GM12878 (cell line): ENCODE data around the gene SEMA5B. TPM values are rescaled to one million over a fixed set of nuclear protein-coding genes. Genes with fewer than 3 reads are reported as not detected.

Experiments used
- ATAC-seq: fragments of 200-7000 bp; cut with Tn5 transposase; 3 replicates; pipeline ENCODE4 v1.9.1; 2020; ENCODE audit warnings: mild to moderate bottlenecking, moderate library complexity
- BruUV-seq: library from RNA; stranded (reverse); fragments of 400-500 nt; replicated peaks from 2 replicates; lab custom pipeline; 2021; lab: Mats Ljungman, UMichigan
- CTCF ChIA-PET: fragments of 300-600 bp; sonication (Branson Sonifier 250); formaldehyde crosslinking; extraction: SDS; loops from one replicate; lab custom pipeline; 2021; ENCODE audit warnings: inconsistent platforms; lab: Yijun Ruan, JAX
- POLR2A ChIA-PET: fragments of 350-600 bp; formaldehyde crosslinking; extraction: SDS; loops from one replicate; lab custom pipeline; 2021; ENCODE audit warnings: inconsistent platforms; lab: Charles Lee
- RAD21 ChIA-PET: fragments of 300-600 bp; sonication (Branson Sonifier 250); formaldehyde crosslinking; loops from one replicate; lab custom pipeline; 2023; ENCODE audit warnings: antibody characterized with exemption; ENCODE audit not compliant: unreplicated experiment; lab: Charles Lee
- SMC1A ChIA-PET: fragments of 300-600 bp; sonication (Branson Sonifier 250); formaldehyde crosslinking; loops from one replicate; lab custom pipeline; 2023; ENCODE audit not compliant: unreplicated experiment, uncharacterized antibody; lab: Charles Lee
- DNase-seq: peaks from one replicate; pipeline ENCODE4 v3.0.0-alpha.2; 2011; ENCODE audit warnings: low read depth, low spot score
- FAIRE-seq: peaks from 3 replicates; lab custom pipeline; 2011; peaks lifted over from hg19 to GRCh38; lab: Jason Lieb, UNC
- H2AFZ ChIP-seq: 2 replicates; pipeline ENCODE4 v1.6.0; 2011; ENCODE audit warnings: low read depth, low read length, control low read depth; ENCODE audit not compliant: control insufficient read depth
- H3K27ac ChIP-seq: 2 replicates; pipeline ENCODE4 v1.5.1; 2011; ENCODE audit warnings: control low read depth; ENCODE audit not compliant: control insufficient read depth, insufficient read depth
- H3K27me3 ChIP-seq, 2 experiments: replicated peaks in 1 of 2; 2 replicates each; pipeline versions ENCODE4 v1.6.0 to v1.6.1; 2011; ENCODE audit warnings: low read length in 1 of 2; ENCODE audit not compliant: control insufficient read depth in 2 of 2, insufficient read depth in 2 of 2
- H3K36me3 ChIP-seq, 2 experiments: 2 replicates each; pipeline ENCODE4 v1.5.1; 2011; ENCODE audit warnings: low read length in 1 of 2; ENCODE audit not compliant: control insufficient read depth in 2 of 2, insufficient read depth in 2 of 2
- H3K4me1 ChIP-seq: 2 replicates; pipeline ENCODE4 v1.6.1; 2011; ENCODE audit warnings: mild to moderate bottlenecking, low read length, moderate library complexity, mixed read lengths; ENCODE audit not compliant: control insufficient read depth, insufficient read depth
- H3K4me2 ChIP-seq: 2 replicates; pipeline ENCODE4 v1.6.0; 2011; ENCODE audit warnings: control low read depth; ENCODE audit not compliant: control insufficient read depth, insufficient read depth
- H3K4me3 ChIP-seq: fragments of 200-600 bp; sonication (generic); 2 replicates; pipeline ENCODE4 v1.5.1; 2016
- H3K79me2 ChIP-seq: 2 replicates; pipeline ENCODE4 v1.6.0; 2011; ENCODE audit warnings: low read length; ENCODE audit not compliant: control insufficient read depth, insufficient read depth
- H3K9ac ChIP-seq: 2 replicates; pipeline ENCODE4 v1.8.0; 2011; ENCODE audit warnings: low read length, control low read depth, mixed read lengths; ENCODE audit not compliant: control insufficient read depth, insufficient read depth
- H3K9me3 ChIP-seq: replicated peaks from 3 replicates; pipeline ENCODE4 v1.5.1; 2011; ENCODE audit warnings: mild to moderate bottlenecking, low read length; ENCODE audit not compliant: control insufficient read depth, insufficient read depth
- H4K20me1 ChIP-seq: 2 replicates; pipeline ENCODE4 v1.6.0; 2011; ENCODE audit not compliant: control insufficient read depth, insufficient read depth
- ASH2L ChIP-seq: fragments of 300-600, 200-600 bp; sonication (generic); IDR thresholded peaks from 2 replicates; pipeline ENCODE4 v1.6.1; 2017; ENCODE audit warnings: low read depth, mild to moderate bottlenecking, borderline replicate concordance
- ATF7 ChIP-seq: fragments of 450-650 bp; IDR thresholded peaks from 2 replicates; pipeline ENCODE4 v1.6.1; 2016; ENCODE audit warnings: low read depth, mild to moderate bottlenecking
- CBX3 ChIP-seq: fragments of 200-600 bp; sonication (generic); IDR thresholded peaks from 2 replicates; pipeline ENCODE4 v1.6.1; 2016; ENCODE audit warnings: low read depth, borderline replicate concordance
- CHD2 ChIP-seq: IDR thresholded peaks from 2 replicates; pipeline ENCODE4 v1.6.1; 2011; ENCODE audit warnings: low read depth, low read length, improper control_type of control experiment, borderline replicate concordance
- ESRRA ChIP-seq: IDR thresholded peaks from 2 replicates; pipeline ENCODE4 v1.6.1; 2012; ENCODE audit warnings: mild to moderate bottlenecking, low read length, improper control_type of control experiment
- ETV6 ChIP-seq, 2 experiments: fragments of 450-650 bp in 1 of 2; IDR thresholded peaks in 1 of 2; conservative IDR thresholded peaks in 1 of 2; 2 replicates each; pipeline ENCODE4 v1.6.1; 2014; ENCODE audit warnings: antibody characterized with exemption in 1 of 2, borderline replicate concordance in 1 of 2, low read depth in 1 of 2, mild to moderate bottlenecking in 1 of 2, moderate library complexity in 1 of 2
- GABPA ChIP-seq: IDR thresholded peaks from 2 replicates; pipeline ENCODE4 v1.6.1; 2014; ENCODE audit warnings: antibody characterized with exemption, low read depth, mild to moderate bottlenecking, inconsistent platforms
- GATAD2B ChIP-seq: fragments of 450-650 bp; conservative IDR thresholded peaks from 2 replicates; pipeline ENCODE4 v1.6.1; 2017; ENCODE audit warnings: low read depth, mild to moderate bottlenecking, moderate library complexity
- HCFC1 ChIP-seq: fragments of 150-350 bp; IDR thresholded peaks from 2 replicates; pipeline ENCODE4 v1.6.1; 2014; ENCODE audit warnings: low read length
- HDGF ChIP-seq: fragments of 450-650 bp; IDR thresholded peaks from 2 replicates; pipeline ENCODE4 v1.6.1; 2016; ENCODE audit warnings: antibody characterized with exemption
- JUND ChIP-seq: IDR thresholded peaks from 2 replicates; pipeline ENCODE4 v1.6.1; 2012; ENCODE audit warnings: low read depth, mild to moderate bottlenecking, low read length, improper control_type of control experiment, moderate library complexity
- MXI1 ChIP-seq: fragments of 150-350 bp; IDR thresholded peaks from 2 replicates; pipeline ENCODE4 v1.6.1; 2011; ENCODE audit warnings: low read depth, mild to moderate bottlenecking, inconsistent platforms, low read length, improper control_type of control experiment
- NFIC ChIP-seq: IDR thresholded peaks from 2 replicates; pipeline ENCODE4 v1.6.1; 2012; ENCODE audit warnings: low read depth, mild to moderate bottlenecking, inconsistent platforms, low read length, moderate library complexity
- NFXL1 ChIP-seq: fragments of 450-650 bp; IDR thresholded peaks from 2 replicates; pipeline ENCODE4 v1.6.1; 2017; ENCODE audit warnings: antibody characterized with exemption, mild to moderate bottlenecking, borderline replicate concordance
- NFYA ChIP-seq: IDR thresholded peaks from 2 replicates; pipeline ENCODE4 v1.6.1; 2011; ENCODE audit warnings: low read depth, mild to moderate bottlenecking, low read length, improper control_type of control experiment, borderline replicate concordance
- POLR2A ChIP-seq: IDR thresholded peaks from 2 replicates; pipeline ENCODE4 v1.6.1; 2011; ENCODE audit warnings: low read depth, mild to moderate bottlenecking, low read length
- RAD21 ChIP-seq: IDR thresholded peaks from 2 replicates; pipeline ENCODE4 v1.6.1; 2011; ENCODE audit warnings: mild to moderate bottlenecking, low read depth, low read length, moderate library complexity; ENCODE audit not compliant: insufficient read depth
- RB1 ChIP-seq: fragments of 450-650 bp; formaldehyde crosslinking; IDR thresholded peaks from 2 replicates; pipeline ENCODE4 v1.6.1; 2017; ENCODE audit warnings: mild to moderate bottlenecking, borderline replicate concordance
- SREBF2 ChIP-seq: IDR thresholded peaks from 2 replicates; pipeline ENCODE4 v1.6.1; 2012; ENCODE audit warnings: mild to moderate bottlenecking, low read length
- TAF1 ChIP-seq: IDR thresholded peaks from 2 replicates; pipeline ENCODE4 v1.6.1; 2011; ENCODE audit warnings: mild to moderate bottlenecking, low read depth, low read length, borderline replicate concordance
- ZNF217 ChIP-seq: fragments of 450-650 bp; IDR thresholded peaks from 2 replicates; pipeline ENCODE4 v1.6.1; 2017; ENCODE audit warnings: antibody characterized with exemption, mild to moderate bottlenecking
- WGBS: methylation state at CpG from one replicate; pipeline ENCODE4 v1.1.6; 2016; ENCODE audit warnings: low lambda C conversion rate; ENCODE audit not compliant: insufficient replicate concordance, insufficient coverage; ENCODE audit errors: missing lambda C conversion rate; 5-methylcytosine and 5-hydroxymethylcytosine counted together
- in situ Hi-C: fragments of 300-500 bp; cut with MboI; formaldehyde crosslinking; loops from 9 replicates; pipeline ENCODE4 v1.14.3; 2018; ENCODE audit warnings: mixed read lengths
- intact Hi-C: fragments of 100-400 bp; cut with micrococcal nuclease; formaldehyde crosslinking; loops from one replicate; pipeline ENCODE4 v1.14.2; 2022; ENCODE audit not compliant: unreplicated experiment
- polyA plus RNA-seq, 11 experiments: library from polyadenylated mRNA; depleted of rRNA in 4 of 11; unstranded in 6 of 11; stranded (reverse) in 5 of 11; fragments of >200 nt; fragmentation: Nextera tagmentation in 4 of 11; fragmentation: Illumina TruSeq in 1 of 11; extraction: Ambion mirVana in 4 of 11; extraction: Trizol in 1 of 11; gene quantifications; 1 replicate in 1 of 11; 2 replicates in 10 of 11; pipeline versions ENCODE4 v1.2.1 to v1.2.3, GENCODE V29; 2011 to 2016; ENCODE audit warnings: inconsistent platforms in 2 of 11, missing spikeins in 2 of 11, low read depth in 1 of 11
- total RNA-seq, 4 experiments: library from RNA; depleted of rRNA in 3 of 4; stranded (reverse); fragments of >200 nt in 3 of 4; fragmentation: Illumina TruSeq in 1 of 4; extraction: Trizol in 1 of 4; gene quantifications; 2 replicates each; pipeline versions ENCODE4 v1.2.1 to v1.2.3, GENCODE V29; 2013 to 2021

SEMA5B gene
- total and polyA plus RNA-seq, 10 of the 15 experiments (the other 5 are each of a cell fraction or from before 2014, with no cell fraction given), result 0.05 TPM; not detected in 9

DNA sequence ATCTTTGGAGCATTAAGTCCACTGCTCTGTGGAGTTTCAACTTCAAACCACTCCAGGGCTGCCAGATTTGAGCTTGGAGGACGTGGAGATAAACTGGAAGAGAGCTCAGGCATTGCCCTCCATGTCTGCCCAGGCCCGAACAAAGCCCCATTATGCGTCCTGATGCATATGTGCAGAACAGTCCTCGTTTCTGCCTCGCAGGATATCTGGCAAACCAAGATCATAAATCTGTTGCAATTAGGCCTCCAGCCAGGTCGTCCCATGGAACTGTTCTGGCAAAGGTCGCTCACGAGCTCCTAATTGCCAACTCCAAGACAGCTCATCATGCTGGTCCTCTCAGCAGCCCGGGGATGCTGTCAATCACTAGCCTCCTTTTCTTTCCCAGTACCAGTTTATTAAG is 91.2 kb downstream of the SEMA5B start (continued):
- TF ChIP-seq ATF7, result no peak
- TF ChIP-seq NFXL1, result no peak
- no peak for TF ChIP-seq RB1
- no peak for TF ChIP-seq POLR2A
- no peak for TF ChIP-seq JUND
- TF ChIP-seq TAF1, result no peak
- no peak for TF ChIP-seq ETV6 (conservative IDR thresholded peaks at IDR 0.05 in 1 of 2, IDR thresholded peaks at IDR 0.05 in 1 of 2; ENCODE audit: borderline replicate concordance in 1 of 2, low read depth in 1 of 2)
- TF ChIP-seq CHD2, result no peak
- no peak for TF ChIP-seq CBX3
- TF ChIP-seq RAD21, result no peak
- no peak for TF ChIP-seq NFYA
- TF ChIP-seq, all 136 proteins: peak for 0

- no peak for ATAC-seq
- Histone ChIP-seq H3K27ac (no peak overlapping the region), H4K20me1 (no peaks in the 10 kb centered on the region), H3K4me2 (no peak overlapping the region), H2AFZ (no peak overlapping the region), H3K27me3 (no peaks in the 10 kb centered on the region; a peak in 1 of 4 replicates), H3K4me3 (no peak overlapping the region), H3K4me1 (no peaks in the 10 kb centered on the region)
- CTCF ChIA-PET, result interaction anchor here (1.5 kb wide), 1 partner anchor 9 kb away, joined by 6 read pairs; no protein-coding TSS in a partner anchor
- no peak for DNase-seq
- no peak for FAIRE-seq
- in situ Hi-C loops, result no loop called here
- no TSS peak for BruUV-seq
- no peak for TF ChIP-seq GABPA
- no peak for TF ChIP-seq NFIC
- no peak for TF ChIP-seq SREBF2
- TF ChIP-seq ESRRA, result no peak
- no peak for TF ChIP-seq GATAD2B
- TF ChIP-seq MXI1, result no peak
- no peak for TF ChIP-seq HCFC1
- no peak for TF ChIP-seq HDGF
- TF ChIP-seq ASH2L, result no peak
- no peak for TF ChIP-seq ZNF217
- TF ChIP-seq, all 136 proteins: peak for 0
- Histone ChIP-seq H3K36me3 (no peaks in the 10 kb centered on the region), H3K9me3 (no peaks in the 10 kb centered on the region), H3K9ac (no peak overlapping the region), H3K79me2 (no peaks in the 10 kb centered on the region)
- intact Hi-C loops, result no loop called here
- SMC1A ChIA-PET, result interaction anchor here (1.5 kb wide), 1 partner anchor 97 kb away, joined by 3 read pairs; no protein-coding TSS in a partner anchor
- RAD21 ChIA-PET, result interaction anchor here (0.8 kb wide), 1 partner anchor 31 kb away, joined by 3 read pairs; no protein-coding TSS in a partner anchor
- POLR2A ChIA-PET, result interaction anchor here (0.6 kb wide), 1 partner anchor 562 kb away, joined by 5 read pairs; no protein-coding TSS in a partner anchor
- WGBS, result 0% methylated on average over 1 of the region's 1 CpG
These were observed 93.3 kb downstream of the SEMA5B start for GRCh38 chr3:122934251-122934650.
